ENCODE measurements around the gene PCNX1.
"Not testable (repeated sequence)": the region's sequence is repeated elsewhere in the genome, so short reads cannot be mapped to it uniquely, and the experiment has no call there.

The PCNX1 gene

GRCh38 chr14:70916799-70917198 is 9.5 kb downstream of the PCNX1 start:
- Mint-ChIP-seq H3K27me3 (no peaks in the 10 kb centered on the region), H3K4me3 (no peak overlapping the region), H3K4me1 (ENCODE audit: low read depth) (peaks cover 87% of the 10 kb centered on the region), H3K27ac (peak overlapping the region; percentile 38), H3K9me3 (no peaks in the 10 kb centered on the region), H3K36me3 (ENCODE audit: low read depth) (peaks cover 22% of the 10 kb centered on the region)
- no peak for DNase-seq

- Mint-ChIP-seq H3K9me3 (no peaks in the 10 kb centered on the region), H3K27me3 (no peaks in the 10 kb centered on the region), H3K4me3 (no peak overlapping the region), H3K36me3 (ENCODE audit: low read depth) (peaks cover 19% of the 10 kb centered on the region), H3K4me1 (ENCODE audit: low read depth) (peaks cover 88% of the 10 kb centered on the region), H3K27ac (peak overlapping the region; percentile 77)
- DNase-seq: no peak
Observed at GRCh38 chr14:70917633-70918032, 10.4 kb downstream of the PCNX1 start.

GRCh38 chr14:70919774-70920173 is 12.5 kb downstream of the PCNX1 start:
- no peak for DNase-seq
- Mint-ChIP-seq H3K27me3 (no peaks in the 10 kb centered on the region), H3K9me3 (no peaks in the 10 kb centered on the region), H3K27ac (peak overlapping the region; percentile 95), H3K36me3 (ENCODE audit: low read depth) (peaks cover 16% of the 10 kb centered on the region), H3K4me3 (peak overlapping the region; percentile 34), H3K4me1 (ENCODE audit: low read depth) (peaks cover 89% of the 10 kb centered on the region)

- peak overlapping the region; percentile 13 for H3K4me3 Mint-ChIP-seq
- H3K27ac Mint-ChIP-seq: peak overlapping the region; percentile 95
- no peaks in the 10 kb centered on the region for H3K9me3 Mint-ChIP-seq
- H3K4me1 Mint-ChIP-seq (ENCODE audit: low read depth): peaks cover 89% of the 10 kb centered on the region
- H3K36me3 Mint-ChIP-seq (ENCODE audit: low read depth): peaks cover 13% of the 10 kb centered on the region
- no peaks in the 10 kb centered on the region for H3K27me3 Mint-ChIP-seq
- DNase-seq: no peak
Observed at GRCh38 chr14:70920608-70921007, 13.3 kb downstream of the PCNX1 start.

- no peaks in the 10 kb centered on the region for H3K27me3 Mint-ChIP-seq
- no peaks in the 10 kb centered on the region for H3K9me3 Mint-ChIP-seq
- no peak overlapping the region for H3K4me3 Mint-ChIP-seq
- peaks cover 9% of the 10 kb centered on the region for H3K36me3 Mint-ChIP-seq (ENCODE audit: low read depth)
- DNase-seq: no peak
- H3K4me1 Mint-ChIP-seq (ENCODE audit: low read depth): peaks cover 89% of the 10 kb centered on the region
- H3K27ac Mint-ChIP-seq: peak overlapping the region; percentile 16
Observed at GRCh38 chr14:70921669-70922068, 14.4 kb downstream of the PCNX1 start.

- Mint-ChIP-seq H3K4me1 (ENCODE audit: low read depth) (peaks cover 84% of the 10 kb centered on the region), H3K27ac (no peak overlapping the region), H3K9me3 (no peaks in the 10 kb centered on the region), H3K36me3 (ENCODE audit: low read depth) (no peaks in the 10 kb centered on the region), H3K27me3 (no peaks in the 10 kb centered on the region), H3K4me3 (no peak overlapping the region)
- no peak for DNase-seq
Observed at GRCh38 chr14:70924521-70924920, 17.3 kb downstream of the PCNX1 start.

GRCh38 chr14:70926235-70926830 is 19.1 kb downstream of the PCNX1 start:
- H3K4me3 Mint-ChIP-seq: no peak overlapping the region
- H3K4me1 Mint-ChIP-seq (ENCODE audit: low read depth): peaks cover 80% of the 10 kb centered on the region
- H3K27ac Mint-ChIP-seq: peak overlapping the region; percentile 2
- peaks cover 3% of the 10 kb centered on the region for H3K36me3 Mint-ChIP-seq (ENCODE audit: low read depth)
- no peaks in the 10 kb centered on the region for H3K27me3 Mint-ChIP-seq
- DNase-seq: no peak
- H3K9me3 Mint-ChIP-seq: no peaks in the 10 kb centered on the region

GRCh38 chr14:70931008-70931407 is 23.7 kb downstream of the PCNX1 start:
- H3K4me3 Mint-ChIP-seq: no peak overlapping the region
- H3K9me3 Mint-ChIP-seq: no peaks in the 10 kb centered on the region
- no peaks in the 10 kb centered on the region for H3K27me3 Mint-ChIP-seq
- peaks cover 77% of the 10 kb centered on the region for H3K4me1 Mint-ChIP-seq (ENCODE audit: low read depth)
- no peak for DNase-seq
- H3K36me3 Mint-ChIP-seq (ENCODE audit: low read depth): peaks cover 9% of the 10 kb centered on the region
- H3K27ac Mint-ChIP-seq: peak overlapping the region; percentile 42

- H3K4me1 Mint-ChIP-seq (ENCODE audit: low read depth): peaks cover 79% of the 10 kb centered on the region
- H3K36me3 Mint-ChIP-seq (ENCODE audit: low read depth): peaks cover 30% of the 10 kb centered on the region
- H3K27ac Mint-ChIP-seq: peak overlapping the region; percentile 94
- DNase-seq: no peak
- H3K27me3 Mint-ChIP-seq: no peaks in the 10 kb centered on the region
- H3K9me3 Mint-ChIP-seq: peaks cover under 1% of the 10 kb centered on the region
- H3K4me3 Mint-ChIP-seq: no peak overlapping the region
Observed at GRCh38 chr14:70934084-70934483, 26.8 kb downstream of the PCNX1 start.

GRCh38 chr14:70934502-70935134 is 27.4 kb downstream of the PCNX1 start:
- no peak for DNase-seq
- H3K27me3 Mint-ChIP-seq: no peaks in the 10 kb centered on the region
- peaks cover 34% of the 10 kb centered on the region for H3K36me3 Mint-ChIP-seq (ENCODE audit: low read depth)
- H3K4me1 Mint-ChIP-seq (ENCODE audit: low read depth): peaks cover 79% of the 10 kb centered on the region
- H3K4me3 Mint-ChIP-seq: peak overlapping the region; percentile 49
- H3K27ac Mint-ChIP-seq: peak overlapping the region; percentile 94
- H3K9me3 Mint-ChIP-seq: peaks cover 4% of the 10 kb centered on the region

GRCh38 chr14:70935135-70935534 is 27.9 kb downstream of the PCNX1 start:
- no peaks in the 10 kb centered on the region for H3K27me3 Mint-ChIP-seq
- peaks cover 39% of the 10 kb centered on the region for H3K36me3 Mint-ChIP-seq (ENCODE audit: low read depth)
- peaks cover 81% of the 10 kb centered on the region for H3K4me1 Mint-ChIP-seq (ENCODE audit: low read depth)
- peak overlapping the region; percentile 94 for H3K27ac Mint-ChIP-seq
- peak overlapping the region; percentile 24 for H3K4me3 Mint-ChIP-seq
- no peak for DNase-seq
- peaks cover 4% of the 10 kb centered on the region for H3K9me3 Mint-ChIP-seq

GRCh38 chr14:70939693-70940092 is 32.4 kb downstream of the PCNX1 start:
- H3K4me3 Mint-ChIP-seq, DNase-seq, H3K27me3 Mint-ChIP-seq: not testable (repeated sequence)
- Mint-ChIP-seq H3K9me3 (peaks cover 29% of the 10 kb centered on the region), H3K36me3 (ENCODE audit: low read depth) (peaks cover 76% of the 10 kb centered on the region), H3K4me1 (ENCODE audit: low read depth) (peaks cover 92% of the 10 kb centered on the region), H3K27ac (peak overlapping the region; percentile 69)

GRCh38 chr14:70941637-70942341 is 34.5 kb downstream of the PCNX1 start:
- Mint-ChIP-seq H3K4me3 (peak overlapping the region; percentile 41), H3K36me3 (ENCODE audit: low read depth) (peaks cover 83% of the 10 kb centered on the region), H3K27ac (peak overlapping the region; percentile 84), H3K4me1 (ENCODE audit: low read depth) (peaks cover 86% of the 10 kb centered on the region), H3K9me3 (peaks cover 36% of the 10 kb centered on the region)
- DNase-seq: peak; percentile 69
- H3K27me3 Mint-ChIP-seq: not testable (repeated sequence)

- H3K27me3 Mint-ChIP-seq: no peaks in the 10 kb centered on the region
- H3K9me3 Mint-ChIP-seq: peaks cover 41% of the 10 kb centered on the region
- peaks cover 81% of the 10 kb centered on the region for H3K4me1 Mint-ChIP-seq (ENCODE audit: low read depth)
- no peak for DNase-seq
- peak overlapping the region; percentile 57 for H3K27ac Mint-ChIP-seq
- H3K4me3 Mint-ChIP-seq: no peak overlapping the region
- peaks cover 83% of the 10 kb centered on the region for H3K36me3 Mint-ChIP-seq (ENCODE audit: low read depth)
Observed at GRCh38 chr14:70942342-70942706, 35.1 kb downstream of the PCNX1 start.

GRCh38 chr14:70942721-70943120 is 35.5 kb downstream of the PCNX1 start:
- Mint-ChIP-seq H3K9me3 (peaks cover 44% of the 10 kb centered on the region), H3K4me1 (ENCODE audit: low read depth) (peaks cover 77% of the 10 kb centered on the region), H3K27ac (peak overlapping the region; percentile 57), H3K36me3 (ENCODE audit: low read depth) (peaks cover 84% of the 10 kb centered on the region)
- not testable (repeated sequence) for H3K27me3 Mint-ChIP-seq, H3K4me3 Mint-ChIP-seq, DNase-seq

All from activated T-cell treated with anti-CD3 and anti-CD28 coated beads, Interleukin-2, amount 50 U/mL, for 24 hours (primary cell).